ENCODE results near the gene CALD1.

The CALD1 gene

DNA sequence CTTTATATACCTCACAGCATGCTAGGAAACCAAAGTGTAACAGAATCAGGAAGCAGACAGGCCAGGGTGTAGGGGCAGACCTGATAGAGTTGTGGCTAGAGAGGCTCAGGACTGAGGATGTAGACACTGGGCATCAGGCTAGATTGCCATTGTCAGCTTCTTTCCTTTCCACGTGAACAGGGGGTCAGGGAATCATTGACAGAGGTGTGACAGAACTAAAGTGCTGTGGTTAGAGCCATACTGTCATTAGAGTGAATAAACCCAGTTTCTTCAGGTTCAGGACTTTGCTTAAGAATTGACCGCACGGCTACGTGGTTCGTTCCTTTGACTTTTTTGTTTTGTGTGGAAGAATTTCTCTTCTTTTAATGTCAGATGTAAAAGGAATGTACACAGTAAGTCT is 90.7 kb downstream of the CALD1 start:
- no peak for DNase-seq

GRCh38 chr7:134870781-134871180 is 91.3 kb downstream of the CALD1 start:
- no peak for DNase-seq

- no peak for DNase-seq
Measured at GRCh38 chr7:134873253-134873652, 93.8 kb downstream of the CALD1 start.

GRCh38 chr7:134874407-134874806 is 95.0 kb downstream of the CALD1 start:
- DNase-seq: no peak

DNA sequence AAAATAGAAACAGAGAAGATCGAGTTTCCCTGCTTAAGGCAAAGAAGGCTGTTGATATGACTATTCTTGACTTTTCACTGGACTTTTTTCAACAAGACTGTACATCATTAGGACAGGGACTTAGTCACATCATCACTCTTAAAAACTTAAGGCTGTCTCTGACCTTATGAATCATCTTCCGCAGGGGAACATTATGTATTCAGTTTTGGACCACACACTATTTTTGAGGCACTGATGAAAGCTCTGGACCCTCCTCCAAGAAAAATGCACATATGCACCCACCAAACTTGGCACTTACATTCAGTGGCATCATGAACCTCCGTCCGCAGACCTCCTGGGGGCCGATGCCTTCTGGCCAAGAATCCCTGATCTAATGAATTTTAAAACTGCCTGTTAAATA is 96.4 kb downstream of the CALD1 start:
- DNase-seq: no peak

GRCh38 chr7:134878746-134879357 is 99.4 kb downstream of the CALD1 start:
- DNase-seq: no peak

- no peak for DNase-seq
Measured at GRCh38 chr7:134879815-134880475, 100.5 kb downstream of the CALD1 start.

DNA sequence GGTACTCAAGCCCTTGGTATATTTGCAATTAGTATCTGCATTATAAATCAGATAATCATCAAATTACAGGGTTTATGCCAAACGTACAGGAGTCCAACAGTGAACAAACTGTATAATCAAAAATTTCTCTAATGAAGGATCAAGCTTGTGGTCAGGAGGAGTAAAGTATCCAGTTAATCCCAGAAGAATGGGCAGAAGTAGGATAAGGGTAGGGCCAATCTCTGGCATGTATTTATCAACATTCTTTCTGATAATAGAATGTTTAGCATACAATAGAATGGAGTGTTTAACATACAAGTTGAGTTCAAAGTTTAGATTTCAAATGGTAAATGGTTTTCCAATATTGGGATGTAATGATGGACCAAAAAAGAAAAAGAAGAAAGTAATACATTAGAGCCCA is 103.0 kb downstream of the CALD1 start:
- DNase-seq: no peak

DNA sequence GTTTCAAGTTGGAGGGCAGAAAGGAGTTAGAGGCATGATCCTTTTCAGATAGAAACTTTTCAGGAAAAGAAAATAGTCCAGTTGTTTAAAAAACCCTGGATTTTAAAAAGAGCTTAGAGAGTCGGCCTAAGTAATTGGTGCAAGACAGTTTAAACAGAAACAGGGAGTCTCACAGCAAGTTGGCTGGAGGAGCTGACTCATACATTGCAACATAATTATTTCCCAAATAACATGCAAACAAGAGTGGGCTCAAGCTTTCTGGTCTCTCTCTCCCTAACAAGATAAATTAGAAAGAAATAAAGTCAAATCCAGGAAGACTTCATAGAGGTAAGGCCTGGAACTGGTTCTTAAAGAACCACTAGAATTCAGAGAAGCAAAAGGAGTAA is 106.5 kb downstream of the CALD1 start:
- DNase-seq: no peak

GRCh38 chr7:134886353-134887057 is 107.1 kb downstream of the CALD1 start:
- peak; percentile 85 for DNase-seq

DNA sequence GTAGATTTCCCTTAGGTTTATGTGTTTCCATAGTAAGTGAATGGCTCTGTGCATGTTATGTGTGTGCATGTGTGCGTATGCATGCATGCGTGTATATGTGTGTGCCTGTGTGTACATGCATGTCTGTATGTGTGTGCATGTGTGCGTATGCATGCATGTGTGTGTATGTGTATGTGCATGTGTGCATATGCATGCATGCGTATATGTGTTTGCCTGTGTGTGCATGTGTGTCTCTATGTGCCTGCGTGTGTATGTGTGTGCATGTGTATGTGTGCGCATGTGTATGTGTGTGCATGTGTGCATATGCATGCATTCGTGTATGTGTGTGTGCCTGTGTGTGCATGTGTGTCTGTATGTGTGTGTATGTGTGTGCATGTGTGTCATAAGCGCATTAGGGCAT is 108.1 kb downstream of the CALD1 start:
- no peak for DNase-seq

DNA sequence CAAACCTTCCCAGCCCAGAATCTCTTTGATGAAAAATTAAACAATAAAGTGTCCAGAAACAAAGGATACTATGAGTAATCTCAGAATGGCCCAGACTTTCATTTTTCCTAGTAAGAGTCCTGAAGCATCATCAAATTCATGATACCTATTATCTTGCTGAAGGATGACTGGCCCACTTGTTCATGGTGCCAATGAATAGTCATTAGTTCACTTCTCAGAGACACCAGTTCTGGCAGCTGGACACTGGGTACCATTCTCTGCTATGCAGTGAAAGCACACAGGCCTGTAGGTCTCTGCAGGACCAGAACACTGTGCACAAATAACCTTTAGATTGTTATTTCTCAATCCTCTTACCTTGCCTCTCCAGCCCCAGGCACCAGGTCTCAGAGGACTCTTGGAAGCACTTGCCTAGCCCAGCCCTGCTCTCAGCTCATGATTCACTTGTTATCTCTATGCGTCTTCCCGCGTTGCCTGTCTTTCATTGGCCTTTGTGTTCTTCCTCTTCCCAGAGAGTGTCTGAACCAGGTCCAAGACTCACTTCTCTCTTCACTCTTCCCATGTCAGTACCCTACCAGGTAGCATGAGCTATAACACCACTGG is 108.8 kb downstream of the CALD1 start:
- no peak for DNase-seq

GRCh38 chr7:134890246-134891240 is 111.1 kb downstream of the CALD1 start:
- peak; percentile 88 for DNase-seq

DNA sequence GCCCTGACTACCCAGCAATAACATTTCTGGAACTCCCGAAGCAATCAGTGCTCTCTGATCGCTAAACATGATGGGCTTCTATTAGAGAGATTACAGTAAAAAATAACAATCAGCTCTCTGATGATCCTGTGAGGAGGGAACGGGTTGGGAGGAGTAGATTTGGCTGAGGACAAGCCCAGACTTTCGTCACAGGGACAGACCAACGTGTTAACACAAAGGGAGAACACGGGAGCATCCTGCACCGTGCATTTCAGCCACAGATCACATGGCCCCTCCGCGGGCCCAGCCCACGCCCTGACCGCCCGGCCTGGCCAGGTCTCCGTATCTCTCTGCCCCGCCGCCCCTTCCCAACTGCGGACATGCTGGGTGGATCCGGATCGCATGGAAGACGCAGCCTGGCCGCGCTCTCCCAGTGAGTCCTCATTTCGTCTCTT is 111.8 kb downstream of the CALD1 start:
- DNase-seq: peak; percentile 70

DNA sequence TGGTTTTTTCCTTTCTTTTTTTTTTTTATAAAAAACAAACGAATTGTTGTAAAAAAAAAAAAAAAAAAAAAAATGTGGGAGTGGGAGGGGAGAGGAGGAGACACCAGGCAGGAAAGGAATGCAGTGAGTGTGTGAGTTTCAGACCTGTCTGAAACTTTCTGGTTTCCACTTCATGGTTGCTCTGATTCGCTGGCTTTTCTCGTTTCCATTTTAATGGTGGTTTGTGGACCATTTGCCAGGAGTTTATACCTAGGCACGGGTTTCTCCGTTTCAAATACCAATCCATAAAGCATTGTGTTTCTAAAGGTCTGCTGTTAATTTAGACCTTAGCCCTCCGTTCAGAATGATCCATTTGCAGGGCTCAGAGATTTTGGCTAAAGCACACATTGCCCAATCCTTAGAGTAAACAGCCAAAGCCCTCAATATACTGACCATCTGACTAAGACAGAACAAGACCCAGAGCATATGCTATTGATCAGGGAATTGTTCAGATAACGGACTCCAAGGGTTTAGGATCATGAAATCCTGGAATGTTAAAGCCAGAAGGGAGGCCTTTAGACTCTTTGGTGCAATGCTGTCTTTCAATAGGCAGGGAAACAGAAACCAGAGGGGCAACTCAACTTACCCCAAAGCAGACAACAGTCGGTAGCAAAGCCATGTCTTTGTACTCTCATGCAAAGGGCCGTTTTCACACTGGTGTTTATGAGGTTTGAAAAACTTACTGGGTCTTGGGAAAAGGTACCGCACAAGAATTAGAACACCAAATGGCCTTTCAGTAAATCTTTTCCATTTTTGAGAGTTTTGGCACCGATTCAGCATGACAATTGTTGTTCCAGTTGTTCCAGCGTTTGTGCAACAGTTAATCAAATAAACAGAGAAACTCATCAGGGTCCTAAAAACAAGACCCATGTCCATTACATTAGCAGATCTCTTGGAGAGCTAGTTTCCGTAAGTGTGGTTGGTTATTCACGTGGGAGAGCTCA is 112.6 kb downstream of the CALD1 start:
- DNase-seq: no peak

- DNase-seq: no peak
Measured at GRCh38 chr7:134892963-134893362, 113.5 kb downstream of the CALD1 start.

GRCh38 chr7:134893920-134894319 is 114.5 kb downstream of the CALD1 start:
- DNase-seq: no peak

DNA sequence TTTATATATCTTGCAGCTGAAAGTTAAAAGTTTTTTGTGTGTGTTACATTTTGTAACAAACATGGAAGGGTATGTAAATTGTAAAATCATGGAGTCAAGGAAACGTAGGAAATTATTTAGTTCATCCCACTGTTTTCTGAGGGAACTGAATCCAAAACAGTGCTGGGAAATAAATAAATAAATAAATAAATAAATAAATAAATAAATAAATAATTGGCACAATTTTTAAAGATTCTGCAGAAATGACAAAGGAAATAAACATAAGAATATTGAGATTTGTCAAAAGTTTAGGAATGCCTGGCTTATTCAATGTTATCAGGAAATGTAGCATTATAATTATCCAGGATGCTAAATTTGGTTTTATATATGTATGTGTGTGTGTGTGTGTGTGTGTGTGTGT is 115.5 kb downstream of the CALD1 start:
- no peak for DNase-seq

GRCh38 chr7:134896073-134896472 is 116.6 kb downstream of the CALD1 start:
- DNase-seq: no peak

DNA sequence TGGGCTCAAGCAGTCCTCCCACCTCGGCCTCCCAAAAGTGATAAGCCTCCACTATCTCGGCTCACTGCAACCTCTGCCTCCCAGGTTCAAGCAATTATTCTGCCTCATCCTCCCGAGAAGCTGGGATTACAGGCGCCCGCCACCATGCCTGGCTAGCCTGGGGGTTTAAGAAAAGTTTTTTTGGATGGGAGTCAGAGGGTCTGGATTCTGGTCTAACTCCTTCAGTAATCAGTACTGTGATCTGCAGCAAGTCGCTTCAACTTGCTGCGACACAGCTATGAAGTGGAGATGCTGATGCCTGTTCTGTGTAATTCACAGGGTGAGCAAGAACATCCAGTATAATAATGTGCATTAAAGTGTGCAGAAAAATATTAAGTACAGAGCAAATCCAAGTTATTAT is 118.5 kb downstream of the CALD1 start:
- no peak for DNase-seq

DNA sequence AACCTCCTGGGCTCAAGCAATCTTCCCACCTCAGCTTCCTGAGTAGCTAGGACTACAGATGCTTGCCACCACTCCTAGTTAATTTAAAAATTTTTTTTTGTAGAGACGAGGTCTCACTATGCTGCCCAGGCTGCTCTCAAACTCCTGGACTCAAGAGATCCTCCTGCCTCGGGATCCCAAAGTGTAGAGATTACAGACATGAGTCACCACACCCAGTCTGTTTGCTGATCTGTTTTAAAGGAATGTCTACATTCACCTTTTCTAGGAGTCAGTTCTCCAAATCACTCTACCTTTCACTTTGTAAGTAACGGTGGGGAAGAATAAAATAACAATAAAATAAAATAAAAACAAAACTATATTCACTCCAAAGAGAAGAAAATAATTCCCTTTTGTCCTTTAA is 120.3 kb downstream of the CALD1 start:
- no peak for DNase-seq

Measured in COR-L47 (cell line).